ENCODE results near the gene OTOA.
"Not testable (repeated sequence)": the region's sequence is repeated elsewhere in the genome, so short reads cannot be mapped to it uniquely, and the experiment has no call there.

The OTOA gene

DNA sequence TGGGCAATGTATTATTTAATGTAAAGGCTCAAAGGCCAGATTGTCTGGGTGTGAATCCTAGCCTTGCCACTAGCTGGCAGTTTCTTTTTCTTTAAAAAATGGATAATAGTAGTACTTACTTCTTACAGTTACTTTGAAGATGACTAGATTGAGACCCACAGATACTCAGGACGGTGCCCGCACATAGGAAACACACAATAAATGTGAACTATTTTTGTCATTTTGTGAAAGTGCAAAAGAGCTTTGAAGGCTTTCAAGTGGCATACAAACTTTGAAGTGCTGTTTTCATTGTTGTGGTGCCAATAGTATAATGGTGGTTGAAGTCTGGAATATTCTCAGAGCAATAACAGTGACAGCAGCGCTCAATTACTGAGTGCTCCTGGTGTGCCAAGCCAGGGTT, 63.6 kb downstream of the OTOA start:
- no peak for DNase-seq

DNA sequence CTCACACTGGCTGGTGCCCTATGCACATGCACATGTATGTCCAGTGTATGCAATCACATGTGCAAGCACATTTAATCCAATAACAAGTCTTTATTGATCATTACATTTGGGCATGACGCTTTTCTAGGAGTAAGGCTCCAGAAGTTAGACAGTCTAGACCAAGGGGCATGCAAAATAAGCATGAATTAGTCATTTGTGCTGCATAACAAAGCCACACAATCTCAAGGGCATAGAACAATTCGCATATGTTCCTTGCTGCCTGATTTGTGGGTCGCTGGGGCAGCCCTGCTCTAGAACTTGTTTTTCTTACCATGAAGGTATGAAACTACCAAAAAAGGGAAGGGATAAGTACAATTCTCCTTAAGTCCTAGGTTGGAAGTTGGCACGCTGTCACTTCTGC, 67.5 kb downstream of the OTOA start:
- DNase-seq, result not testable (repeated sequence)

DNA sequence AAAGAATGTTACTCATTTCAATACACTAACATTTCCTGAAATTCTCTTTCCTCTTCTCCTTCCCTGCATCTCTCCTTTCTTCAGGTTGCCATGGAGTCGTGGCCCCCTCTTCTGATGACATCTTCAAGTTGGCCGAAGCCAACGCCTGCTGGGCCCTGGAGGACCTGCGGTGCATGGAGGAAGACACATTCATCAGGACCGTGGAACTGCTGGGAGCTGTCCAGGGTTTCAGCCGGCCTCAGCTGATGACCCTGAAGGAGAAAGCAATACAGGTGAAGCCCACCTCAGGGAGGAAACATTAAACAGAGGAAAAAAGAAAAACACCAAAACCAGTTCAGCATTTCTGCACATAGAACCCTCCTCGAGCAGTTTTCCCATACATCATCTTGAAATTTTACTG, 76.9 kb downstream of the OTOA start:
- DNase-seq, result not testable (repeated sequence)

DNA sequence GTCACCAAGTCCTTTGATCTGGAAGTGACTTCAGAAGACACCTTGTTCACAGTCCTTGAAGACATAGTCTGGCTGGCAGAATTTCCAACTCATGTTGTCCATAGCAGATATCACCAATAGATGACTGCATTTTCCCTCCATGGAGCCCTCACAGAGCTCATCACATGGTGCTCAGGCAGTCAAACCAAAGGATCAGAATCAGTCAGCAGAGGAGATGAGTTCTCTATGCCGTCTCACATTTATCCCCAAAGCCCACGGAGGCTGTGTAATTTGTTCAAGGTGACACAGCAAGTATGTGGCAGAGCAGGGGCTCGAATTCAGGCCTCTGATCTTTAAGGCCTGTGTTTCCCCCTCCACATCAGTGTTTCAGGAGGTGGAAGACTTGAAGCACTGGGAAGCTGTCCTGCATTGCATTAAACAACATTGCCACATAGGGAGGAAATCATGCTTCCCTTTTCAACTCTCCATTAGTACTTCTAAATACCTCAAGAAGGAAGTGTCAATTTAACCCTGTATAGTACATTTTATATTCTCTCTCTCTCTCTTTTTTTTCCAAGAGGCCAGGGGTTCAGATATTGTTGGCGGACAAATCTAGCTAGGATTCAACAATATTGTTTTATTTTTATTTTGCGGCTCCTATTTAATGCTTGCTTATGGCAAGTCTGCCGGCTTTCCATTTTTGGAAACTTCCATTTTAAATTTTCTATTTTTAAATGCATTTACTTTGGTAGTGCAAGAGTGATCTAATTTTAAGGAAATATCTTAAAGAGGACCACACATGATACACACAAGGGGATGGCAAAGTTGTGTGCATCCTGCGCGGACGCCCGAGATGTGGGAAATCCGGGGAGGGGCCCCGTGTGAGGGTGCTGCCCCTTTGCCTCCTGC, 92.7 kb downstream of the OTOA start:
- DNase-seq, result not testable (repeated sequence)

DNA sequence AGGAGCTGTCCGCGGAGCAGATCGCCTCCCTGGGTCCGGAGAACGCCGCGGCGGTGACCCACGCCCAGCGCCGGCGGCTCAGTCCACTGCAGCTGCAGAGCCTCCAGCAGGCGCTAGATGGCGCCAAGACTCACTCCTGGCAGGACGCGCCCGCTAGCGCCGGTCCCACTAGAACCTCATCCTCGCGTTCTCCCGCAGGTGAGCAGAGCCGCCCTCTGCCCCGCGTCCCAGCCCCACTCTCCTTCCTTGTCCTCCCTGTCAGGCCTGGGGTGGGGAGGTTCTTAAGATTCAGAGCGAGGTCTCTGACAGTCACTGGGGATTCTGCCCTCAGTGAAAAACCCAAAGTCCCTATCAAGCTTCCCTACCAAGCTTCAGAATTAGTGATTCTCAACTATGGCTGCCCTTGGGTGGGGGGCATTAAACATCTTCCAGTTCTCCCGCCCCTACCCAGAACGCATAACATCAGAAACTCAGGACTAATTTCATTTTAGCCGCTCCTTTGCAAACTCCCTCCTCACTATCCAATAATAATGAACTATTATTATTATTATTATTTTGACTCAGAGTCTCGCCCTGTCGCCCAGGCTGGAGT, 93.4 kb downstream of the OTOA start:
- not testable (repeated sequence) for DNase-seq

DNA sequence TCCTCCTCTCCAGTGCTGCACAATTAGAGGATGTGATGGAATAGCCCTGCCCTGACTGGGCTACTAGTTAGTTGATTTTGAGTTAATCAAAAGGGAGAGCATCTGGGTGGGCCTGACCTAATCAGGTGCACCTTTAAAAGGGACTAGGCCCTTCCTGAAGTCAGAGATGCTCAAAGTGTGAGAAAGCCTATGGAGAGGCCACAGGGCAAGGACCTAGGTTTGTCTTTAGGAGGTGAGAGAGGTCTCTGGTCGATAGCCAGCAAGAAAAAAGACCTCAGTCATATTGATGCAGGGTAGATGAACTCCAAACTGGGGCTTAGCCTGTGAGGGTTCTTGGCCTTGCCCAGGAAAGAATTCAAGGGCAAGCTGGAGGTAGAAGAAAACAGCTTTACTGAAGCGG, 104.5 kb downstream of the OTOA start:
- DNase-seq, result not testable (repeated sequence)

DNA sequence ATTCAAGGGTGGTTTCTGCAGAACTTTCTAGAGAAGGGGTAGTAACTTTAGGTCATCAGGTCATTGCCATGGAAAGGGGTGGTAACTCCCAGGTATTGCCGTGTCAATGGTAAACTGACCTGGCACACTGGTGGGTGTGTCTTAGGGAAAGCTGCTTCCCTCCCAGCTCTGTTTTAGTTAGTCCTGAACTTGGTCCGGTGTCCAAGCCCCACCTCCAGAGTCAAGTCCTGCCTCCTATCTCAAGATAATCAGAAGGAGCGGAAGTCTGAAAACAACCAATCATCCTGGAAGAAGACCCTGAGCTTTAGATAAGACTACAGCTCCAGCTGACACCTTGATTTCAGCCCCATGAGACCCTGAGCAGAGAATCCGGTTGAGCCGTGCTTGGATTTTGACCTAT, 105.0 kb downstream of the OTOA start:
- not testable (repeated sequence) for DNase-seq

DNA sequence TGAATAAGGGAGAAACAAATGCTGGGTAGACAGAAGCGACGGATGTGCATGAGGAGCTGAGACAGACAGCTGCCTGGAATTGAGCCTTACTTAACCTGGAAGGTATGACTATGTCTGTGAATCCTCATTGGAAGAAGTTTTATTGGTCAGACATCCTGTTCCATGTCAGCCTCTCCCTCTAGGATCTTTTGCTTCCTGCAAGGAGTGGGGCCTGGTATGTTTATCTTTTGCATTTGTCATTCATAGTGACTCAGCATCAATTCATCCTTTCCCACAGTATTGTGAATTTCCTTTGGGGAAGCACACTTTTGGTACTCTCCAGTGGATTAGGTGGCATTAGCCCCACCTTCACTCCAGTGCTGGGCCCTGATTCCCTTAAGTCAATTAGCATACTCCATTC, 105.5 kb downstream of the OTOA start:
- not testable (repeated sequence) for DNase-seq

DNA sequence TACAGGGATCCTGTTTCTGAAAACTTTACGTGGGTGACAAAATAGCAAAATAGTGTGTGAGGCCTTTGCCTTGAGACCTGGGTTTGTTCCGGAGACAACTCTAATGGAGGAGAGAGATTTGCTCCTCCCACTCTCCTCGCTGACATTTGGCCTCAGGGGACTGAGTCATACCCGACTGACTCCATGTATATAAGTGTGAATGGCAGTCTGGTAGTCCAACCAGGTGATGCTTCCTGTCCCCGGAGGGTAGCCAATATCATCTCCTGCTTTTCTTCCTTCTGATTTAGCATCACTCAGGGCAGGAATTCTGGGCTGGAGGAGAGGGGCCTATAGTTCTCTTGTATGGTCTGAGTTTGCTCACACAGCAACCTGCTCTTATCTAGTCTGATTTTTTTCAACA, 106.8 kb downstream of the OTOA start:
- DNase-seq, result not testable (repeated sequence)

DNA sequence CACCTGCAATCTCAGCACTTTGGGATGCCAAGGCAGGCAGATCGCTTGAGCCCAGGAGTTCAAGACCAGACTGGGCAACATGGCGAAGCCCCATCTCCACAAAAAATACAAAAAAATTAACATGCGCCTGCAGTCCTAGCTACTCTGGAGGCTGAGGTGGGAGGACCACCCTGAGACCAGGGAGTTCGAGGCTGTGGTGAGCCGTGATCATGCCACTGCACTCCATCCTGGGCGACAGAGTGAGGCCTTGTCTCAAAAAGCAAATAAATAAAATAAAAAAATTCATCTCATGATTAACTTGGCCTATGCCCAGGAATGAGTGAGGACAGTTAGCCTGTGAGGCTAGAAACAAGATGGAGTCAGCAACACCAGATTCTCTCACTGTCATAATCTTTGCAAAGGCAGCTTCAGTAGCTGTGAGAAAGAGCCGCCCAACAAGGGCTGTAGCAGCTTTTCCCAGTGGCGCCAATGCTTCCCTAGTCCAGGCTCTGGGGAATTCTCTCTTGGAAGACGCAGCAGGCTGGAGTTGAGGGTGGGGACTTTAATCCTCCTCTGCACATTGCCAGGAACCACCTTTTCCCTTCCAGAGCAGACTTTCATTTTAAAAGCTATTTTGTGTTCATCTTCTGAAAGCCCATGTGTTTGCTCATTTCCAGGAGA, 108.9 kb downstream of the OTOA start:
- not testable (repeated sequence) for DNase-seq

DNA sequence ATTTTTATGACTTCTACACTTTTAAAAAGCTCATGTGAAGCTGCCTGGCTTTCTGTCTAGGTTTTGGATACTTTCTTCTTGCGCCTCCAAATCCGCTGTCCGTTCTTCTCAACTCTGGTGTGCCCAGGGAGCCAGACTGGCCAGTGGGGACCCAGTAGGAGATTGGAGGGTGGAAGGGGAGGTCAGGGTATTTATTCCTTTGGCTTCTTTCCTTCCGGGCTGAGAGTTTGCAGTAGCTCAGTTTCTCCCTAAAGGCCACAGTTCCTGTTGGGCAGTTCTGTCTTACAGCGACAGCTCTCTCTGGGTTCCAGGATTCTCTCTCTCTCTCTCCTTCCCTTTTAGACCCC, 109.4 kb downstream of the OTOA start:
- DNase-seq, result not testable (repeated sequence)

DNA sequence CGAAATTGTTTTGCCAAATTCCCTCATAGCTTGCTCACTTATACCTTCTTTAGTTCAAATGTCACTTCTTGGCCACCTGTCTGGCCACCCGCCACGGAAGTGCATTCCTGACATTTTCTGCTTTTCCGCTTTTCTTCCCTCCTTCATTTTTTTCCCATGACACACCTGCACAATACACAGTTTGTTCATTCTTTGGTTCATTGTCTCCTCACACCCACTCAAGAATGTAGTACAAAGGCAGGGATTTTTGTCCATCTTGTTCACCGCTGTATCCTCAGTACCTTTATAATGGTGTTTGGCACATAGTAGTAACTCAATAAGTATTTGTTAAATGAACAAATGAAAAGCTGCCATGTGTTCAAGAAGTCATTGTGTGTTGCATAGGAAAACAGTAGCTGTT, 116.8 kb downstream of the OTOA start:
- DNase-seq, result not testable (repeated sequence)

DNA sequence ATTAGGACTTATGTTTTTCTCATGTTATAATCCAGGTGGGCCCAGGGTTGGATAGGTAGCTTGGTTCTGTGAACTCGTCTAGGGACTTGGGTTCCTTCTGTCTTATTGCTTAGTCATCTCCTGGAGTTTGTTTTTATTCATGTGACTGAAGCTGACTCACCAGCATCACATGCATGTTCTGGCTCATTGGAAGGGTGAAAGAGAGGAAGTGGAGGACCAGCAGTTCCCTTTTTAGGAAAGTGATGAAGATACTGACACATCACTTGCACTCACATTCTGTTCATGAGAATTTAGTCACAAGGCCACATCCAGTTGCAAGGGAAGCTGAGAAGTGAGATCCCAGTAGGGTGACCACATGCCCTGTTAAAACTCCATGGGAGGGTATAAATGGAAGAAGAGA, 126.7 kb downstream of the OTOA start:
- DNase-seq, result not testable (repeated sequence)

DNA sequence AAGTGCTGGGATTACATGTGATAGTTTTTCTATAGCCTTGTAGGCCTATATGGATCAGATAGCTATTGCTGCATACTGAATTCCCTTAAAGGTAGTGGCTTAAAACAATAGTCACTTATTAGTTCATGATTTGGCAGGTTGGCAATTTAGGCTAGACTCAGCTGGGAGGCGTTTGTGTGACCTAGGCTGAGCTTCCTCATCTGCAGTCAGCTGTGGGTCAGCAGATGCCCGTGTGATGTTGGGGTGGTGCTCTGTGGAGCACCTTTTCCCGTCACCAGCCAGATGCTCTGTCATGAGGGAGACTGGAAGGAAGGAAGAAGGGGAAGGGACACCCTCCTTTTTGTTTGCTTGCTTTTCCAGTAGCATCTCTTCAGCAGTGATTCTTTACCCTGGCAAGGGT, 129.5 kb downstream of the OTOA start:
- not testable (repeated sequence) for DNase-seq

DNA sequence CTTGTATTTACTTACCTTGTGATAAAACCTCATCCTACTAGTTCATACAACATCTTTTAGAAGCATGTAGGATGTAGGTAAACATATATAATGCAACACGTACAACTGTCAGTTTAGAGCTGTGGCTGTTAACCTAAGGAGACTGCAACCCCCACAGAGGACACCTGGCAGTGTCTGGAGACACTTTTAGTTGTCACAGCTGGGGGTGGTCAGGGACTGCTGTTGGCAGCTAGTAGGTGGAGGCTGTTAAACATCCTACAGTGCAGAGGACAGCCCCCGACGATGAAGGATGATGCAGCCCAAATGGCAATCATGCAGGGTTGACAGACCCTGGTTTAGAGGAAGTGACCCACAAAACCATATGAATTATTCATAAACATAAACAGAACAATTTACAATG, 134.8 kb downstream of the OTOA start:
- not testable (repeated sequence) for DNase-seq

DNA sequence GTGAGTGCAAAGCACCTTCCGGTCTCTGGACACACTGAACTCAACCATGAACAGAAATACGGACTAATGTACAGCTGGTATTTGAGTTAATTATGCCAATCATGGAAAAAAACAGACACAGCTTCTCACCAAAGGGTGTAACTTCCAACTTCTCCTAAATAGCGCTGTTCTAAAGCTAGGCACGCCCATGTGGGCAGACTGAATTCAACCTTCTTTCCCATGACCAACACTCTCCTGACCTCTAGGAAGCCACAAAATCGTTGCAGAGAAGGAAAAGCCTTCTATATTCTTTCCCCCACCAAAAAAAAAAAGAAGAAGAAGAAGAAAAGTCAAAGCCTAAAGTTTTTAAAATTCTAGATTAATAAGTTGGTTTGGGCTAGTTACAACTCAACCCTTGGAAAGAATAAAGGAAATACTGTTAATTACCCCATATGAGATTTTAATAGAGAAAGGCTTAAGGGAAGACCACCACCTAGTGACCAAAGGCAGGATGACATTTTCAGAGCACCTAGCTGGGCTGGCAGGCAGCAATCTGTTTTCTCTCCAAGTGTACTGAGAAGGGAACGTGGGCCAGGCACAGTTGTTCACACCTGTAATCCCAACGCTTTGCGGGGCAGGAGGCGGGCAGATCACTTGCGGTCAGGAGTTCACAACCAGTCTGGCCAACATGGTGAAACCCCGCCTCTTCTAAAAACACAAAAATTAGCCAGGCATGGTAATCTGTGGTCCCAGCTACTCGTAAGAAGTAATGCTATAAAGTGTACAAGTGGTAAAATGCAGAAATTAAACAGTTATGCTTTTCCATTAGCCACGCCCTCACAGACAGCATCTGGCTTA, 138.0 kb downstream of the OTOA start:
- DNase-seq, result not testable (repeated sequence)

DNA sequence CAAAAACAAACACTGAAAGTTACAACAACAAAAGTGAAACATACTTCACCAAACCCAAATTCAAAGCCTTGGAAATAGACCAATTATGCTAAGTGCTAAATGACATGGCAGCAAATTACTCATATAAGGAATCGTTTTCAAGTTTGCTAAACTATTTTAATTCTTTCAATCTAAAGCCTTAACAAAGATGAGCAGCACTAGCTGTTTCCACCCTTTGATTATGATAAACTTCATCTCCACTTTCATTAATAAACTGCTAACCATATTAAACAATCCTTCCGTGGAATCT, 138.6 kb downstream of the OTOA start:
- DNase-seq, result not testable (repeated sequence)

Data from NCI-H2029 treated with DMSO at 0.1 percent for 48 hours (cell line).